ENCODE measurements around the gene LCK.

The LCK gene

GRCh38 chr1:32321712-32322291 is 70.7 kb downstream of the LCK start:
- Histone ChIP-seq H3K4me3 (ENCODE audit: low read length) (no peak overlapping the region), H3K9me3 (replicated peaks; ENCODE audit: insufficient read depth, low read length) (no peaks in the 10 kb centered on the region), H4K20me1 (ENCODE audit: insufficient read depth, low read length) (no peaks in the 10 kb centered on the region), H2AFZ (ENCODE audit: low read length) (no peak overlapping the region), H3F3A (ENCODE audit: insufficient read depth, low read length) (peaks cover 10% of the 10 kb centered on the region), H3K9ac (ENCODE audit: low read length) (no peak overlapping the region), H3K79me2 (ENCODE audit: low read length) (peaks cover 31% of the 10 kb centered on the region), H3K9me2 (replicated peaks; ENCODE audit: insufficient read depth, low read length) (no peaks in the 10 kb centered on the region), H3K4me1 (ENCODE audit: low read length) (peaks cover 19% of the 10 kb centered on the region), H3K36me3 (replicated peaks; ENCODE audit: insufficient read depth, low read length) (no peaks in the 10 kb centered on the region), H3K4me2 (ENCODE audit: low read depth, low read length) (no peak overlapping the region), H3K27ac (ENCODE audit: low read length) (peak overlapping the region; percentile 8; the same call in 1 of the 2 replicates), H3K27me3 (replicated peaks; ENCODE audit: insufficient read depth, low read length) (no peaks in the 10 kb centered on the region)
- TF ChIP-seq CTCF (IDR thresholded peaks at IDR 0.05; ENCODE audit: low read length) (no peak), EZH2phosphoT487 (IDR thresholded peaks at IDR 0.05; ENCODE audit: low read length) (no peak)
- no peak for DNase-seq

- no peak overlapping the region for H3K4me3 ChIP-seq (ENCODE audit: low read length)
- no peak overlapping the region for H3K4me2 ChIP-seq (ENCODE audit: low read depth, low read length)
- no peak overlapping the region for H3K9ac ChIP-seq (ENCODE audit: low read length)
- H3K4me1 ChIP-seq (ENCODE audit: low read length): peaks cover 17% of the 10 kb centered on the region
- no peaks in the 10 kb centered on the region for H3K9me3 ChIP-seq (replicated peaks; ENCODE audit: insufficient read depth, low read length)
- no peaks in the 10 kb centered on the region for H3K36me3 ChIP-seq (replicated peaks; ENCODE audit: insufficient read depth, low read length)
- no peak for DNase-seq
- peaks cover 6% of the 10 kb centered on the region for H3K79me2 ChIP-seq (ENCODE audit: low read length)
- H2AFZ ChIP-seq (ENCODE audit: low read length): no peak overlapping the region
- no peaks in the 10 kb centered on the region for H3K27me3 ChIP-seq (replicated peaks; ENCODE audit: insufficient read depth, low read length)
- TF ChIP-seq EZH2phosphoT487 (IDR thresholded peaks at IDR 0.05; ENCODE audit: low read length) (no peak), EZH2 (optimal IDR thresholded peaks at IDR 0.05; ENCODE audit: low read depth, low read length) (no peak), CTCF (IDR thresholded peaks at IDR 0.05; ENCODE audit: low read length) (no peak)
- H3F3A ChIP-seq (ENCODE audit: insufficient read depth, low read length): peaks cover 12% of the 10 kb centered on the region
- no peak overlapping the region for H3K27ac ChIP-seq (ENCODE audit: low read length)
- no peaks in the 10 kb centered on the region for H3K9me2 ChIP-seq (replicated peaks; ENCODE audit: insufficient read depth, low read length)
- no peaks in the 10 kb centered on the region for H4K20me1 ChIP-seq (ENCODE audit: insufficient read depth, low read length)
Observed at GRCh38 chr1:32327204-32327603, 76.1 kb downstream of the LCK start.

GRCh38 chr1:32329931-32330466 is 78.9 kb downstream of the LCK start:
- no peak overlapping the region for H3K27ac ChIP-seq (ENCODE audit: low read length)
- no peaks in the 10 kb centered on the region for H3K9me3 ChIP-seq (replicated peaks; ENCODE audit: insufficient read depth, low read length)
- H3K9me2 ChIP-seq (replicated peaks; ENCODE audit: insufficient read depth, low read length): no peaks in the 10 kb centered on the region
- H3F3A ChIP-seq (ENCODE audit: insufficient read depth, low read length): peaks cover 29% of the 10 kb centered on the region
- H4K20me1 ChIP-seq (ENCODE audit: insufficient read depth, low read length): no peaks in the 10 kb centered on the region
- TF ChIP-seq EZH2phosphoT487 (IDR thresholded peaks at IDR 0.05; ENCODE audit: low read length): no peak
- TF ChIP-seq CTCF (IDR thresholded peaks at IDR 0.05; ENCODE audit: low read length): no peak
- TF ChIP-seq EZH2 (optimal IDR thresholded peaks at IDR 0.05; ENCODE audit: low read depth, low read length): no peak
- no peak overlapping the region for H2AFZ ChIP-seq (ENCODE audit: low read length)
- H3K4me3 ChIP-seq (ENCODE audit: low read length): no peak overlapping the region
- H3K36me3 ChIP-seq (replicated peaks; ENCODE audit: insufficient read depth, low read length): no peaks in the 10 kb centered on the region
- no peak overlapping the region for H3K9ac ChIP-seq (ENCODE audit: low read length)
- DNase-seq: no peak
- peaks cover 36% of the 10 kb centered on the region for H3K4me1 ChIP-seq (ENCODE audit: low read length)
- no peaks in the 10 kb centered on the region for H3K27me3 ChIP-seq (replicated peaks; ENCODE audit: insufficient read depth, low read length)
- H3K4me2 ChIP-seq (ENCODE audit: low read depth, low read length): no peak overlapping the region
- peaks cover 7% of the 10 kb centered on the region for H3K79me2 ChIP-seq (ENCODE audit: low read length)

Data from MM.1S (cell line).